Stimulated activated CD8-positive, alpha-beta memory T cell treated with anti-CD3 and anti-CD28 coated beads, Interleukin-15, amount 100 ng/mL, for 24 hours (primary cell): Measurements from ENCODE around the gene CALHM6.
"Not testable (repeated sequence)": the region's sequence is repeated elsewhere in the genome, so short reads cannot be mapped to it uniquely, and the experiment has no call there.

Experiments
- DNase-seq: peaks from one replicate; pipeline ENCODE4 v3.0.0-alpha.2; 2020; ENCODE audit warnings: low read depth

Gene CALHM6

DNA sequence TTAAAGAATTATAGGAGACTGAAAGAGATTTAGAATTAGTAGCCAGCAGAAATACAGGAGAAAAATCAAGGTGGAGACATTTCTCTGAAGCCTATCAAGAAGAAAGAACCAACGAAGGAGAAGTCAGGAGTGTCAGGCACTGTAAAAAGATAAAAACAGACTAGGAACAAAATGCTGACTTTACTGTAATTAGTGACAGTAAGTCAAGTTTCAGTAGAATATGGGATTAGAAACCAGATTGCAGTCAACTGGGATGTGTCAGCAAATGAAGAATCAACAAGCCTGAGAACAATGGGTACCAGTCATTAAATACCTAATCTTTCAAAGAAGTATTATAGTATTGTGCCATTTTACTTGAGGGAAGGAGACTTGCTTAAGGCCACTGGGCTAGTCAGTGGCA is 21.6 kb downstream of the CALHM6 start:
- DNase-seq = no peak

DNA sequence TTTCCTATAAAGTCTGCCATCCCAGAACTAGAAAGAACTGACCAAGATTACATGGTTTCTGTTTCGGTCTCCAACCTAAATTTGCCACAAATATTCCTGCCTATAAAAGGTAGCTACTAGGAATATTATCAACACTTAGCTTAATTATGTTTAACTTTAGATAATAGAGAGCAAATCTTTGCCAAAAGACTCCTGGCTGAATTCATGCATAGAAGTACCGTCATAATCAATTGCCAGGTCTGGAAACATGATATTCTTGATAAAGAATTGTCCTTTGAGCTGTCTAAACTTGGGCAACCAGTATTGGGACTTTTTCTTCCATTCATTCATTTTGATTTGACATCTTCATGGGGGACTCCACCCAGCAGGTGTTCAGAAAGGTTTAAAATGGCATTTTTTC is 22.4 kb downstream of the CALHM6 start:
- DNase-seq = no peak

DNA sequence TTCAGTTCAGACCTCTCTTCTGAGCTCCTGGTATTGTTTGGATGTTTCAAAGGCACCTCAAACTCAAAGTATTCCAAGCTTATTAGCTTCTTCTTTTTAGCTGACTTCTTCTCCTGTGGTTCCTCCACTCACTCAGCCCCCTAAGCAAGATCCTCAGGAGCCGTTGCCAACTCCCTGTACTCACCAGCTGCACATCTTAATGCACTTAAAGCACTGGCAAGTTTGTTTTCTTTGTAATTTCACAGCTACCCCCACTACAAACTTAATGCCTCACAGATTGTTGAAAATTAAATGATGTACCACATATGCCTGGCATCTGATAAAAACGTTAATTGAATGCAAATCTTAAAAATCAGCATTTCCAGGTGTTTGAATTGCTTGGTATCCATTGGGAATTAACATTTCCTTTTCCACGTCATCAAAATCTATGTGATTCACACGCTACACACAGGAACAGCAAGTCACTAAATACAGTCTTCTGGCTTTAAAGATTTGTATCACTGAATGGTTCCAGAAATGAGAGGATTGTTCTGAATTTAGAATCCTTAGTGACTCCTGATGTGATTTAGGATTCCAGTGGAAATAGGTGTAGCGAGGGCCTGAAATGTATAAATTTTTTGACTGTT is 24.5 kb downstream of the CALHM6 start:
- no peak for DNase-seq

DNA sequence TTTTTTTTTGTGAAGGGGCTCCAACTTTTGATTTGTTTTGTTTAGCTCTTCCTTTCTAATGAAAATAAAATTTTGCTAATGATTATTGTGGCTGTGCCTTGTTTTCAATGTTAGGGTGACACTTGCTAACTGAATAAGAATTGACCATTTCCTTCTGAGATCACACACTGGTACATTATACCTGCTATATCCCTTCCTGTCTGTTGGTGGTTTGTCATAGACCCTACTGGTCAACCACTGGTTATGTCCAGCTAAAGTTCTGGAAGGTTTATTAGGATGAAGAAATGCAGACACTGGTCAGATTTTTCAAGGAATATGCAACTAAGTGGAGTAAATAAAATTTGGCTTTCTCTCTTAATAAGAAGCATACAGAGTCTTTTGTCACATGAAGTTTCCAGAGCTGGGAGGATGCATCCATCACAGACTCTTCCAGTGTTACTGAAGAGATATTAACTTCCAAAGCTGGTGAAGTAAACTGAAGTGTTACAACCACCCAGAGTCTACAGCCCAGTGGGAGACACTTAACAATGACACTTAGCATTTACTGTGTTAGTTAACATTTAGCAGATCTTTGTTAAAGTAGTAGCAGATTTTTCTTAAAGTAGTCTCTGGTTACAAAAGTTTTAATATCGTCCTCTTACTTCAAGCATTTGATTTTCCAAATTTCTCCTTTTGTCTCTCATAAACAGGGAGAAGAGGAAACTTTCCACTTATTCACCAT is 30.6 kb downstream of the CALHM6 start:
- DNase-seq = no peak

DNA sequence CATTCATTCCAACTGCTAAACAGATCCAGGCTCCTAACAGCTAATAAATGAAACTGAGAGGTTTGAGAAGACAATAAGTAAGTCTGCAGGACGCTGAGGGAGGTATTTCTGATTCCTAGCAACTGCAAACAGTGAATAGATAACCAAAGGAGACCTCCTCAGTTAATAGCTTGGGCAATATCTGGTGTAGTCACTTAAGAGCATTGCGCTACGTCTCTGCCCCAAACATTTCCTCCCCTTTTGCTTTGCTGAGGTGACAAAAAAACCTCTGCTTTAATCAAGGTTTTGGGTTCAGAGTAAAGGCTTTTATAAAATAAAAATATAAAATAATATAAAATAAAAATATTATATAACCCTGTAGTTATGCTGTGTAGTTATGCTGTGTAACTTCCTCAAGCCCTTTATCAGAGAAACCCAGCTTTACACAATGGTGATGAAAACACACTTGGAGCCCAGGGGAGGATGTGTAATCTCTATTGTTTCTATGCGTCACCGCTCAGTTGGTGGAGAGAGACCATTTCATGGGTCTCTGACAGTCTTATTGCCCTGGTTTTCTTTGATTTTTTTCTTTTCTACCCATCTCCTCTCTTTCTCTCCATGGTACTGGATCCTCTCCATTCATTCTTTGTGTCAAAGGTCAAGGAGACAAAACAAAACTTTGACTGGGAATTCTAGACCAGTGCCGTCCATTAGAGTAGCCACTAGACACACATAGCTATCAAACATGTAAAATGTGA is 31.3 kb downstream of the CALHM6 start:
- no peak for DNase-seq

DNA sequence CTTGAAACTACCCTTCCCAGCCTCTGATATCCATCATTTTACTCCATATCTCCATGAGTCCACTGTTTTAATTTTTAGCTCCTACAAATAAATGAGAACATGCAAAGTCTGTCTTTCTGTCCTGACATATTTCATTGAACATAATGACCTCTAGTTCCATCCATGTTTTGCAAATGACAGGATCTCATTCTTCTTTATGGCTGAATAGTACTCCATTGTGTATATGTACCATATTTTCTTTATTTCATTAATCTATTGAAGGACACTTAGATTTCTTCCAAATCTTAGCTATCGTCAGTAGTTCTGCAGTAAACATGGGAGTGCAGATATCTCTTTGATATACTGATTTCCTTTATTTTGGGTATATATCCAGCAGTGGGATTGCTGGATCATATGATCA is 34.0 kb downstream of the CALHM6 start:
- not testable (repeated sequence) for DNase-seq

DNA sequence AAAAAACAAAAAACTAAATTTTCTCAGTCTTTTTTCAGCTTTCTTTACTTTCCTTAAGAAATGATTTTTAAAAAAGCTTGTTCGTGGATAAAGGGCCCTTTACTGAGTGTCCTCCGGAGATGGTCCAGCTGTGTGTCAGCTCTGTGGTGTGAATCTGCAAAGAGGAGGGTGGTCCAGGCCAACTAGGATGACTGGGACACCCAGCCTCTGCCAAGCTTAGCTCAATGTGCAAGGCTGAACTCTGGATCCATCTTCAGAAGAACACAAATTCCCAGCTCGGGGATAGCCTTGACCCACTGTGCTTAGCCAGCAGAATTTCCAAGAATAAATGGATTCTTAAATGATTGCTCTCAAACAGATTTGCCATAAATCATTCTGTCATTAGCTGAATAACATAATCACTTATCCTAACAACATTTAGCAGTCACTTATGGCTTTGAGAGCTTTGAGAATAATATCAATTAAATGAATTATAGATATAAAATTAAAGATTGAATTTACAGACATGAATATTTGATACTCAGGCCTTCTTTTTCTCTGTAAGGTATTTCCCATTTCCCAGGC is 36.0 kb downstream of the CALHM6 start:
- DNase-seq = no peak

DNA sequence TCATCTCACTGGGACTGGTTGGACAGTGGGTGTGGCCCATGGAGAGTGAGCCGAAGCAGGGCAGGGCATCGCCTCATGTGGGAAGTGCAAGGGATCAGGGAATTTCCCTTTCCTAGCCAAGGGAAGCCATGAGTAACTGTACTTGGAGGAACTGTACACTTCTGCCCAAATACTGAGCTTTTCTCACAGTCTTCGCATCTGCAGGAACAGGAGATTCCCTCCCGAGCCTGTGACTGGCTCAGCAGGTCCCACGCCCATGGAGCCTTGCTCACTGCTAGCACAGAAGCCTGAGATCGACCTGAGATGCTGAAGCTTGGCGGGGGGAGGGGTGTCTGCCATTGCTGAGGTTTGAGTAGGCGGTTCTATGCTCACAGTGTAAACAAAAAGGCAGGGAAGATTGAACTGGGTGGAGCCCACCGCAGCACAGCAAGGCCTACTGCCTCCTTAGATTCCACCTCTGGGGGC is 39.8 kb downstream of the CALHM6 start:
- no peak for DNase-seq

DNA sequence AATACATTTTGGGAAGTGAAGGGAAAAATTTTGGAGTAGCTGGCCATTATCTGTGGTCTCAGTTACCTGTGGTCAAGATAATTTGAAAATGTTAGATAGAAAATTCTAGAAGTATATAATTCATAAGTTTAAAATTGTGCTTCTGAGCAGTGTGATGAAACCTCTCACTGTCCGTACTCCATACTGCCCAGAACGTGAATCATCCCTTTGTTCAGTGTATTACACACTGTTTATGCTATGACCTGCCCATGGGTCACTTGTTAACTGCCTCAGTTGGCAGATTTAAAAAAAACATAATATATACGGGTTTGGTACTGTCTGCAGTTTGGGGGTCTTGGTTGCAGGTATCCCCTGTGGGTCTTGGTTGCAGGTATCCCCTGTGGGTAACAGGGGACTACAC is 46.1 kb downstream of the CALHM6 start:
- DNase-seq = no peak

DNA sequence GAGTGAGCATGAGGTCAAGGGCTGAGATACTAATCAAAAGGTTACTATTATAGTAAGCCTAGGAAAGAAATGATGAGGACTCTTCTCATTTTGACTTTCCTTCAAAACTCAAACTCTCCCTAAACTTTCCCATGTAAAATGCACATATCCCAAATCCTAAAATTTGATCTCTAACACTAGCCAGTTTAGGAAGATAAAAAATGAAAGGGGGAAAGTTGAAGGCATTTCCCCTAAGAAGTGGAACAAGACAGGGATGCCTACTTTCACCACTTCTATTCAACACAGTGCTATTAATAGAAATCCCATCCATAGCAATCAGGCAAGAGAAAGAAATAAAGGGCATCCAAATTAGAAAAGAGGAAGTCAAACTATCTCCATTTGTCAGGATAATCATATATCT is 47.4 kb downstream of the CALHM6 start:
- no peak for DNase-seq

DNA sequence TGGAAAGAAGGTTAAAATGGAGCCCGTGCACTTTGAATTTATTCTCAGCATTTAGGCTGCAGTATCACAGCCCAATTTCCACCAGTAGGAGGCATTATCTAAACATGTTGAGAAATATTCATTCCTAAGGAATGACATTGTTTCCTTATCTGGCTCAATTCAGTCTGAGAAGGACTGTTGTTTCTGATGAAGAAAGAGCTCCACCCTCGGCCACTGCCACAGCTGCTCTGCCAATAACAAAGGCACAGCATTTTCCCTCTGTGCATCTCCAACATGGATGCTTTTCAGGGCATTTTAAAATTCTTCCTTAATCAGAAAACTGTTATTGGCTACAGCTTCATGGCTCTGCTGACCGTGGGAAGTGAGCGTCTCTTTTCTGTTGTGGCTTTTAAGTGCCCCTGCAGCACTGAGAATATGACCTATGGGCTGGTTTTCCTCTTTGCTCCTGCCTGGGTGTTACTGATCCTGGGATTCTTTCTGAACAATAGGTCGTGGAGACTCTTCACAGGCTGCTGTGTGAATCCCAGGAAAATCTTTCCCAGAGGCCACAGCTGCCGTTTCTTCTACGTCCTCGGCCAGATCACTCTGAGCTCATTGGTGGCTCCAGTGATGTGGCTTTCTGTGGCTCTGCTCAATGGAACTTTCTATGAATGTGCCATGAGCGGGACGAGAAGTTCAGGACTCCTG is 50.4 kb downstream of the CALHM6 start, which contains the start of gene CALHM5:
CALHM5 (plus strand) TSS at position 216 of the 687 bp plus-strand sequence; CDS start at position 274, 58 bp downstream.
- DNase-seq = no peak

DNA sequence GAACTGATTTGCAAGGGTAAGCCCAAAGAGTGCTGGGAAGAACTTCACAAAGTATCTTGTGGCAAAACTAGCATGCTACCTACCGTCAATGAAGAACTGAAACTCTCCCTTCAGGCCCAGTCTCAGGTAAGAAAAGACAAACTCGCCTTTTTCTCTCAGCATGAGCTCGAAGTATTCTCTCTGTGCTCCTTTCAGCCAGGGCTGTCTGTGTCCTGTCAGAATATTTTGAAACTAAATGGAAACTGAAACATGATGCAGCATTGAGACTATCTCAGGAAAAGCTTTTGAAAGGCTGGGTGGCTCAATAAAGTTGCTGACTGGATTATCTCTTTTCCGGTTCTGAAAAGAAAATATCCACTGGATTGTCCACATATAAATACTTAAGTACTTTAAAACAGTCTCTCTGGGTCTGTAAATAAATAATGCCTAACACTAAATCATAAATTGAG is 51.0 kb downstream of the CALHM6 start:
- DNase-seq = no peak

DNA sequence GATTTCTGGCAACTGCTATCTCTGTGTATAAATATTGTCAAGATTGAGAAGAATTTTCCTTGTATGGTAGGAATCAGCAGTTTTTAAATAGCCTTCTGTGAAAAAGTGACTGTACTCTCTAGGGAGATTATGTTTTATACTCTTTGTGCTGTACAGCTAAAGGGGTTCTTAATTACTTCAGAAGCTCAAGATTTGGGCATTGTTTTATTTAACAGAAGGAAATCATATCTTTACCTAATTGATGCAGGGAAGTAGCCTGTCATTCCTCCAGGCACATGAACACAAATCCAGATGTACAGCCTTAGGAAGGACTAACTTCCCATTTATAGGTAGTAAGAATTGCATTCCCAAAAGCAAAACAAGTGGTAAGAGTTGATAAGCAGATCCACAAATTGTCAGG is 51.6 kb downstream of the CALHM6 start:
- DNase-seq = no peak
